Measurements from ENCODE around the gene ATP6V0D1.

The ATP6V0D1 gene

GRCh38 chr16:67463059-67463458, 17.9 kb downstream of the ATP6V0D1 start:
- no peak for DNase-seq (ENCODE audit: low spot score)

- DNase-seq (ENCODE audit: low spot score): no peak
These were observed 18.7 kb downstream of the ATP6V0D1 start for GRCh38 chr16:67462279-67462655.

GRCh38 chr16:67461600-67462278, 19.2 kb downstream of the ATP6V0D1 start:
- no peak for DNase-seq (ENCODE audit: low spot score)

GRCh38 chr16:67460961-67461360, 20.0 kb downstream of the ATP6V0D1 start:
- DNase-seq (ENCODE audit: low spot score): no peak

GRCh38 chr16:67460168-67460567, 20.8 kb downstream of the ATP6V0D1 start:
- DNase-seq (ENCODE audit: low spot score): no peak

- DNase-seq (ENCODE audit: low spot score): no peak
These were observed 21.2 kb downstream of the ATP6V0D1 start for GRCh38 chr16:67459861-67460150.

GRCh38 chr16:67459066-67459860, 21.7 kb downstream of the ATP6V0D1 start:
- no peak for DNase-seq (ENCODE audit: low spot score)

- DNase-seq (ENCODE audit: low spot score): no peak
These were observed 22.8 kb downstream of the ATP6V0D1 start for GRCh38 chr16:67458121-67458641.

GRCh38 chr16:67457611-67458010, 23.3 kb downstream of the ATP6V0D1 start:
- no peak for DNase-seq (ENCODE audit: low spot score)

GRCh38 chr16:67456391-67457081, 24.4 kb downstream of the ATP6V0D1 start:
- no peak for DNase-seq (ENCODE audit: low spot score)

- DNase-seq (ENCODE audit: low spot score): no peak
These were observed 26.1 kb downstream of the ATP6V0D1 start for GRCh38 chr16:67454852-67455251.

- DNase-seq (ENCODE audit: low spot score): no peak
These were observed 26.9 kb downstream of the ATP6V0D1 start for GRCh38 chr16:67454104-67454503.

- no peak for DNase-seq (ENCODE audit: low spot score)
These were observed 29.1 kb downstream of the ATP6V0D1 start for GRCh38 chr16:67451704-67452435.

- no peak for DNase-seq (ENCODE audit: low spot score)
These were observed 29.8 kb downstream of the ATP6V0D1 start for GRCh38 chr16:67451061-67451703.

- no peak for DNase-seq (ENCODE audit: low spot score)
These were observed 31.2 kb downstream of the ATP6V0D1 start for GRCh38 chr16:67449739-67450138.

- DNase-seq (ENCODE audit: low spot score): no peak
These were observed 31.6 kb downstream of the ATP6V0D1 start for GRCh38 chr16:67449336-67449735.

GRCh38 chr16:67448580-67448979, 32.4 kb downstream of the ATP6V0D1 start:
- no peak for DNase-seq (ENCODE audit: low spot score)

GRCh38 chr16:67447508-67448076, 33.4 kb downstream of the ATP6V0D1 start:
- DNase-seq (ENCODE audit: low spot score): peak; percentile 67

- no peak for DNase-seq (ENCODE audit: low spot score)
These were observed 33.9 kb downstream of the ATP6V0D1 start for GRCh38 chr16:67446968-67447507.

GRCh38 chr16:67445913-67446907, 34.7 kb downstream of the ATP6V0D1 start:
- peak; percentile 95 for DNase-seq (ENCODE audit: low spot score)

Measured in HuH-7.5 (cell line).